Activated T-cell treated with anti-CD3 and anti-CD28 coated beads, Interleukin-2, amount 50 U/mL, for 4 hours (primary cell): Measurements from ENCODE around the gene KCTD8. TPM values are rescaled to one million over a fixed set of nuclear protein-coding genes. Genes with fewer than 3 reads are reported as not detected.
A peak's percentile ranks its signal among the peaks of the same experiment; 100 is the strongest.

Experiments
- ATAC-seq, 2 donors: fragments of 200-7000 bp; cut with Tn5 transposase; one replicate each; pipeline ENCODE4 v1.10.0; 2021
- DNase-seq: peaks from one replicate; pipeline ENCODE4 v3.0.0-alpha.2; 2020
- H3K27me3 Mint-ChIP-seq: one replicate; pipeline ENCODE4 v1.8.0; 2021; ENCODE audit warnings: low read depth, mixed read lengths
- H3K36me3 Mint-ChIP-seq: one replicate; pipeline ENCODE4 v1.8.0; 2022; ENCODE audit warnings: mixed read lengths; ENCODE audit not compliant: insufficient read depth
- H3K4me1 Mint-ChIP-seq: one replicate; pipeline ENCODE4 v1.8.0; 2021; ENCODE audit warnings: low read depth, mixed read lengths
- H3K4me3 Mint-ChIP-seq: one replicate; pipeline ENCODE4 v1.8.0; 2021; ENCODE audit warnings: mild to moderate bottlenecking, moderate library complexity, mixed read lengths
- H3K9me3 Mint-ChIP-seq: one replicate; pipeline ENCODE4 v1.8.0; 2021; ENCODE audit warnings: mixed read lengths
- total RNA-seq, 3 donors: library from RNA; stranded (reverse); gene quantifications; one replicate each; pipeline ENCODE4 v1.2.1, GENCODE V29; 2021

KCTD8 gene
- total RNA-seq = not detected

DNA sequence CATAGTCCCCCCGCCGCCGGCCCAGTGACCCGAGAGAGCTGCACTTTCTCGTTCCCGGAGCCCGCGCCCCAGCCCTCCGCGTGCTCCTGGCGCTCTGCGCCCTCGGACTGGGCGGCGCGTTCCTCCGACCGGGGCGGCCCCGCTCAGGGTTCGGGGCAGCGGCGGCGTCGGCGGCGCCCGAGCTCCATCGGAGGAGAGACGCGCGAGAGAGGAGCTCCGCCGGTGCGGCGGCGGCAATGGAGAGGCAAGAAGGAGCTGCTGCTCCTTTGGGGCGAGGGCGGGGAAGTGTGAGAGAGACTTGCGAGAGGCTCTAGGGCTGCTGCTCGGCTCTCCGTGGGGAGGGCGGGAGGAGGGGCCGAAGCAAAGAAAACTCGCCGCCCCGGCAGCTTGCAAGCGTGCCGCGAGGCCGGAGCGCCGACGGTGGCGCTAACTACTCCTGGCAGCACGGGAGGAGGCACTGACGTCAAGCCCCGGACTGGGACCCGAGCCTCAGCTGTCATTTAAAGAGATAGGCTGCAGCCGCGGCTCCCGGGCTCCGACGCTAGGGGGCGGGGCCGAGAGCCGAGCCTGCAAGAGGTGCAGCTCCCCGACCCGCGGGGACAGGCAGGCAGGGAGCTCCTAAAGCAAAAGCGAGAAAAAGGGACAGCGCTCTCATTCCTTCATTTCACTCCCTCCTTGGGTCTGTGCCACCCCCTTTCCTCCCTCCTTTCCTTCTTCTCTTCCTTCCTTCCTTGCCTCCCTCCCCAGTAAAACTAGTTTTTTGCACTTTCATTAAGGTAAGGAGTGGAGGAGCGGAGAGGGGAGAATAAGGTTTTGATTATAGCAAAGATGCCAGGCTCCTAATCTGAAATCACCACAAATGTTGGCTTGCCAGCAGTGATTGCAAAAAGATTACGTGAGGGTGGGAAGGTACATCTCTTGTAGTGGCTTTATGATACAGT lies at the start of gene KCTD8:
KCTD8 (minus strand) TSS at position 289 of the 941 bp plus-strand sequence.
- peaks cover 11% of the 10 kb centered on the region for H3K4me1 Mint-ChIP-seq
- no peaks in the 10 kb centered on the region for H3K9me3 Mint-ChIP-seq
- no peaks in the 10 kb centered on the region for H3K36me3 Mint-ChIP-seq
- peak; percentile 86 to 87 for ATAC-seq
- H3K27me3 Mint-ChIP-seq = peaks cover 48% of the 10 kb centered on the region
- peak; percentile 12 for DNase-seq
- peak within 1 kb of the TSS; percentile 58 for H3K4me3 Mint-ChIP-seq

DNA sequence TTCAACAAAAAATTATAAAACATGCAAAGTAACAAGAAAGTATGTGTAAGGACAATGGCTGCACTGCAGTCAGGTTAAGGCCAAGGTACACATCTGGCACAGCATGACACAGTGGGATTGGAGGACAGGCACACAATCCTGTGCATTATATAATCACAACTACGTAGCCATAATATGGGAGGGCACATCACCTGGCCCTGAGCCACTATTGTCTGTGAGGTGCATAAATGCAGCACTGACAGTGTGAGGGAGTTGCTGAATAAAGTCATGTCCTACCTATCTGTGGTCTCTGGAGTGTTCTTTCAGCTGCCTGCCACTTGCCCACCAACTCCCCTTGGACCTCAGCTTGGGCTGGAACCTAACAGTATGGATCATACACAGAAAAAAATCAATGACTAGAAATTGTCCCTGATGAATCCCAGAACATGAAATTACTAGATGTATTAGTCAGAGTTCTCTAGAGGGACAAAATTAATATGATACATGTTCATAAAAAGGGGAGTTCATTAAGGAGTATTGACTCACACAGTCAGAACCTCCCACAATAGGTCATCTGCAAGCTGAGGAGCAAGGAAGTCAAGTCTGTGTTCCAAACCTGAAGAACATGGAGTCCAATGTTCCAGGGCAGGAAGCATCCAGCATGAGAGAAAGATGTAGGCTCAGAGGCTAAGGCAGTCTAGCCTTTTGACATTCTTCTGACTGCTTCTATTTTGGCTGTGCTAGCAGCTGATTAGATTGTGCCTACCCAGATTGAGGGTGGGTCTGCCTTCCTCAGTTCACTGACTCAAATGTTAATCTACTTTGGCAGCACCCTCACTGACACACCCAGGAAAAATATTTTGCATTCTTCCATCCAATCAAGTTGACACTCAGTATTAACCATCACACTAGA lies 46.4 kb upstream of the KCTD8 start:
- no peak for ATAC-seq
- DNase-seq = no peak
- no peaks in the 10 kb centered on the region for H3K4me1 Mint-ChIP-seq
- H3K27me3 Mint-ChIP-seq = no peaks in the 10 kb centered on the region
- no peaks in the 10 kb centered on the region for H3K9me3 Mint-ChIP-seq
- no peak overlapping the region for H3K4me3 Mint-ChIP-seq
- no peaks in the 10 kb centered on the region for H3K36me3 Mint-ChIP-seq

- no peaks in the 10 kb centered on the region for H3K9me3 Mint-ChIP-seq
- no peak overlapping the region for H3K4me3 Mint-ChIP-seq
- ATAC-seq (no peak), DNase-seq (no peak)
- H3K27me3 Mint-ChIP-seq = no peaks in the 10 kb centered on the region
- H3K4me1 Mint-ChIP-seq = no peaks in the 10 kb centered on the region
- no peaks in the 10 kb centered on the region for H3K36me3 Mint-ChIP-seq
Measured at GRCh38 chr4:44493924-44494323, 45.3 kb upstream of the KCTD8 start.

- DNase-seq (no peak), ATAC-seq (no peak)
- no peak overlapping the region for H3K4me3 Mint-ChIP-seq
- H3K36me3 Mint-ChIP-seq = no peaks in the 10 kb centered on the region
- no peaks in the 10 kb centered on the region for H3K27me3 Mint-ChIP-seq
- H3K9me3 Mint-ChIP-seq = no peaks in the 10 kb centered on the region
- H3K4me1 Mint-ChIP-seq = no peaks in the 10 kb centered on the region
Measured at GRCh38 chr4:44487341-44487740, 38.7 kb upstream of the KCTD8 start.

DNA sequence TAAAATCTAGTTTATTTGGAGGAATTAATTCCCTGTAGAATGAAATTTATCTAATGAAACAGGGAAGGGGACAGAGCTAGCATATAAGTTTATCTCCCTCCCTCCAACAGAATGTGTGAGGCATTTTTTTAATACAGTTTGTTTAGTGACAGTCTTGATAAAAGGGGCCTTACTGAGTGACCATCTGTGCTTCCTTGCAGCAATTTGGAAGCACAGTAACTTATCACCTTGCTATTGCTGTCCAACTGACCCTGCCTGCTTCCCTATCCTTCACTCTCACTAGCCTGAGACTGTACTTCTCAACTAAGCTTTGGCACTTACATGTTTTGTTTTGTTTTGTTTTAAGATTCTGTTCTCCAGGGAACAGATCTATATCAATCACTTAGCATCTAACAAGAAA lies 31.1 kb upstream of the KCTD8 start:
- Mint-ChIP-seq H3K9me3 (peaks cover 9% of the 10 kb centered on the region), H3K4me3 (no peak overlapping the region), H3K36me3 (no peaks in the 10 kb centered on the region), H3K4me1 (no peaks in the 10 kb centered on the region), H3K27me3 (no peaks in the 10 kb centered on the region)
- no peak for ATAC-seq
- DNase-seq = no peak

DNA sequence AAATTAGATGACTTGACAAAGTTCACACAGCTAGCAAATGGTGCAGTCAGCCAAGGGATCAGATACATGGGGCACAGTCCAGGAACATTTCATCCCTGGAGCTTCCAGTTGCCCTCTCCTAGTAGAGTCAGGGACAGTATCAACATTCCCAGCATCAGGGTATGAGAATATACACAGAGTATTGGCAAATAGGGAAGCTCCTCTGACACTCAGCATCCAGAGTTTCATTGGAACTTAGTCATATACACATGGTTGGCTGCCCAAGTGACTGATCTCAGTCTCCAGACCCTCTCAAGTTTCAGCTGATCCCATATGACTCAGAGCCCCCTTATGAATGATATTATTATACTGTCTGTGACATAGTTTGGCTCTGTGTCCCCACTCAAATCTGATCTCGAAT lies 13.7 kb upstream of the KCTD8 start:
- ATAC-seq (no peak), DNase-seq (no peak)
- H3K27me3 Mint-ChIP-seq = no peaks in the 10 kb centered on the region
- no peak overlapping the region for H3K4me3 Mint-ChIP-seq
- no peaks in the 10 kb centered on the region for H3K9me3 Mint-ChIP-seq
- no peaks in the 10 kb centered on the region for H3K4me1 Mint-ChIP-seq
- H3K36me3 Mint-ChIP-seq = no peaks in the 10 kb centered on the region

DNA sequence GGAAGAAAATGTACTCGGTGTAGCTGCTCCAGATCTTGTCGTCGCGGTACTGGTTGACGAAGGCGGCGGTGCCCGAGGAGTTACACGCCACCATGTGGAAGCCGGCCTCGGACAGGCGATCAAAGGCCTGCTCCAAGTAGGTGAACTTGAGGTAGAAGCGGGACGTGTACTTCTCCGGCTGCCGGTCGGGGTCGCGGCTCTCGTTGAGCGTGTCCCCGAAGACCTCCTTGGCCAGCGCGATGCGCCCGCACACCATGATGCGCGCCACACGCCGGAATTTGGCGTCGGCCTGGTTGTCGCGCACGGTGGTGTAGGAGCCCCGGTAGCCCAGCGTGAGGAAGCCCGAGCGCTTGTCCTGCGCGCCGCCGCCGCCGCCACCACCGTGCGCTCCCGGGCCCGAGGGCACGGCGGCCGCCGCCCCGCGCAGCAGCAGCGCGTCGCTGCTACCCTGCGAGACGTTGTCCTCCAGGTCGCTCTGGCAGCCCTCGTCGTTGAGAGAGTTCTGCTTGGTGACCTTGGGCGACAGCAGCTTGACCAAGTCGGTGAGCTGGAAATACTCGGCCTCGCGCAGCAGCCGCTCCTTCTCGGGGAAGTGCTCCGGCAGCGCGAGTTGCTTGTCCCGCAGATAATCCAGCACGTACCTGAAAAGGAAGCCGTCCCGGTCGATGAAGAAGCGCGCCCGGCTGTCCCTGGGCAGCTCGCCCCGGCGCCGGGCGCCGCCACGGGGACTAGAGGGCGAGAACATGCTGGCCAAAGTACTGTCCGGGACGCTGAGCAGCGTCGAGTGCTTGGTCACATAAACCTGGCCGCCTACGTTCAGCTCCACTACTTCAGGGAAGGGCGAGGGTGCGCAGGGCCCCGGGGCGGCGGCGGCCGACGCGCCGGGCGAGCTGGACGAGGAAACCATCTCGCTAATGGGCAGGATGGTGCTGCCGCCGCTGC lies 775 bp downstream of the KCTD8 start:
- ATAC-seq = peak; percentile 12 to 20
- Mint-ChIP-seq H3K4me3 (no peak overlapping the region), H3K27me3 (peaks cover 48% of the 10 kb centered on the region)

GRCh38 chr4:44446801-44447562 lies 1.6 kb downstream of the KCTD8 start:
- Mint-ChIP-seq H3K4me1 (peaks cover 11% of the 10 kb centered on the region), H3K4me3 (peak overlapping the region; percentile 43), H3K27me3 (peaks cover 47% of the 10 kb centered on the region), H3K9me3 (no peaks in the 10 kb centered on the region), H3K36me3 (no peaks in the 10 kb centered on the region)
- DNase-seq = no peak
- ATAC-seq = no peak

More for the DNA sequence above, 775 bp downstream of the KCTD8 start:
- no peaks in the 10 kb centered on the region for H3K36me3 Mint-ChIP-seq
- H3K4me1 Mint-ChIP-seq = peaks cover 11% of the 10 kb centered on the region
- H3K9me3 Mint-ChIP-seq = no peaks in the 10 kb centered on the region
- DNase-seq = no peak

DNA sequence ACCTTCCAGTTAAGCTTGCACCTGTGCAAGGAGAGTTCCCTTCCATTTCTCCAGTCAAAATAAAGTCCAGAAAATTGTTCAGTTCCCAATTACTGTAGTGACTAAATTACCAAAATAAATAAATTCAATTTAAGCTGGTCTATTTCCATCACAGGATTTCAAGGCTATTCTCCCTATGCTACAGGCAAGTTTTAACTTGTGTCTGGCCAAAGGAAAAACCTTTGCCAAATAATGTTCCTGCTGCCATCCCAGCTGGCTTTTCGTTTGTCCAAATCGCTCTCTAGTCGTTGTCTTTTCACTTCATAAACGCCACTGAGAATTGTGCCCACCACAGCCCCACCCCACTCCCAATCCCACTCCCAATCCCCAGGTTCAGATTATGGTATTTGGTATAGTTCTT lies 2.4 kb downstream of the KCTD8 start:
- Mint-ChIP-seq H3K9me3 (no peaks in the 10 kb centered on the region), H3K36me3 (no peaks in the 10 kb centered on the region), H3K27me3 (peaks cover 40% of the 10 kb centered on the region), H3K4me1 (peaks cover 11% of the 10 kb centered on the region), H3K4me3 (no peak overlapping the region)
- no peak for DNase-seq
- ATAC-seq = no peak

- H3K36me3 Mint-ChIP-seq = no peaks in the 10 kb centered on the region
- no peaks in the 10 kb centered on the region for H3K9me3 Mint-ChIP-seq
- no peak overlapping the region for H3K4me3 Mint-ChIP-seq
- DNase-seq (no peak), ATAC-seq (no peak)
- H3K4me1 Mint-ChIP-seq = no peaks in the 10 kb centered on the region
- peaks cover 2% of the 10 kb centered on the region for H3K27me3 Mint-ChIP-seq
Measured at GRCh38 chr4:44438687-44439086, 9.9 kb downstream of the KCTD8 start.

GRCh38 chr4:44434247-44434646 lies 14.4 kb downstream of the KCTD8 start:
- H3K9me3 Mint-ChIP-seq = no peaks in the 10 kb centered on the region
- no peaks in the 10 kb centered on the region for H3K4me1 Mint-ChIP-seq
- ATAC-seq (no peak), DNase-seq (no peak)
- no peak overlapping the region for H3K4me3 Mint-ChIP-seq
- no peaks in the 10 kb centered on the region for H3K36me3 Mint-ChIP-seq
- H3K27me3 Mint-ChIP-seq = no peaks in the 10 kb centered on the region

DNA sequence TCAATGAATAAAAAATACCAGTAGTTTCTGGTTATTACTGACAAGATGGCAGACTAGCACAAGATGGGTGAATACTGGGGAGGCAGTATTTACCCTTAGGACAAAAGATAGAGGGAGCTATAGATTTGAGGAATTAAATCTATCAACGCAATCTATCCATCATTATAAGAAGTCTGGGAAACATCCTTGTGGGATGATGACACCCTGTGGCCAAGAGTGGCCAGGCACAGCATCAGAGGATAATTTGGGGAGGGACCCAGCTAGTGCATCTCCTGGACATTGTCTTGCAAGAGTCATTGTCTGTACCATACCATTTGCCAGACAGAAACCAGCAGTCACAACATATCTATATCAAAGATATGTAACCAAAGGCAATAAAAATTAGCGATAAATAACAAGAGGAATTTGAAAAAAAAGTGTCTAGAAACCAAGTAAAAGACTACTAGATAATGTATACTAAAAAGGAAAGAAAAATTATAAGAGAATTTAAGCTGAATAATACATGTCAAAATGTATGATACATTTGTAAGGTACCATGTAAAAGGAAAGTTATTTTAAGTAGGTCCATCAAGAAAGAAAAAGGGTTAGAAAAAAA lies 22.9 kb downstream of the KCTD8 start:
- Mint-ChIP-seq H3K9me3 (no peaks in the 10 kb centered on the region), H3K4me1 (no peaks in the 10 kb centered on the region), H3K36me3 (no peaks in the 10 kb centered on the region), H3K27me3 (no peaks in the 10 kb centered on the region), H3K4me3 (no peak overlapping the region)
- no peak for ATAC-seq
- no peak for DNase-seq

- Mint-ChIP-seq H3K36me3 (no peaks in the 10 kb centered on the region), H3K27me3 (no peaks in the 10 kb centered on the region), H3K9me3 (peaks cover 4% of the 10 kb centered on the region), H3K4me3 (no peak overlapping the region), H3K4me1 (no peaks in the 10 kb centered on the region)
- ATAC-seq = no peak
- DNase-seq = no peak
Measured at GRCh38 chr4:44422912-44423311, 25.7 kb downstream of the KCTD8 start.
